ENCODE measurements around the gene OCA2. TPM values are rescaled to one million over a fixed set of nuclear protein-coding genes. Genes with fewer than 3 reads are reported as not detected.

OCA2 gene
- total RNA-seq, 1 donor = not detected

GRCh38 chr15:27863000-27863399, 236.1 kb downstream of the OCA2 start:
- H3K4me3 ChIP-seq (ENCODE audit: low read depth, low read length) = no peak overlapping the region

GRCh38 chr15:27861171-27861570, 237.9 kb downstream of the OCA2 start:
- no peak overlapping the region for H3K4me3 ChIP-seq (ENCODE audit: low read depth, low read length)
- no peak for DNase-seq (ENCODE audit: low read depth)
- no peak for TF ChIP-seq CTCF (IDR thresholded peaks at IDR 0.05; ENCODE audit: insufficient read depth, low read length)

More at GRCh38 chr15:27863000-27863399, 236.1 kb downstream of the OCA2 start:
- no peak for TF ChIP-seq CTCF (IDR thresholded peaks at IDR 0.05; ENCODE audit: insufficient read depth, low read length)
- no peak for DNase-seq (ENCODE audit: low read depth)

GRCh38 chr15:27855137-27855536, 244.0 kb downstream of the OCA2 start:
- TF ChIP-seq CTCF (IDR thresholded peaks at IDR 0.05; ENCODE audit: insufficient read depth, low read length) = no peak
- no peak for DNase-seq (ENCODE audit: low read depth)
- no peak overlapping the region for H3K4me3 ChIP-seq (ENCODE audit: low read depth, low read length)

DNA sequence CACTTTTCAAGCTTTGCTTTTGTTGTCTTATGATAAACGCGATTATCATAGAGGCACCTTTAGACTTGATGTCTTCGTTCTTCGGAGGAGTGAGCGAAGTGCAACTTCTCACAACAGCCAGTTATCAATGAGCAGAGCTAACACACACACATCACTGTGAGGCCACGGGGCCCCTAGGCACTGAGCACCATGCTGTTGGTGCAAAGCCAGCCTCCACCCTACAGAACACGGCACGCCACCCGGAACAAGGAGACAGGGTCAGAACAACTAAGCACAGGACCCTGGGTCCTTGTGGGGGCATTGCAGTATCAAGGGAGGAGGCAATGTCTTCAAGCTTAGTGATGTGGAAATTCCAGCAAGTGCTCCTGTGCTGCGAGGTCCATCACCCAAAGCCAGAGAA, 244.5 kb downstream of the OCA2 start:
- no peak for DNase-seq (ENCODE audit: low read depth)
- no peak for TF ChIP-seq CTCF (IDR thresholded peaks at IDR 0.05; ENCODE audit: insufficient read depth, low read length)
- no peak overlapping the region for H3K4me3 ChIP-seq (ENCODE audit: low read depth, low read length)

GRCh38 chr15:27853624-27854455, 245.3 kb downstream of the OCA2 start:
- no peak for TF ChIP-seq CTCF (IDR thresholded peaks at IDR 0.05; ENCODE audit: insufficient read depth, low read length)
- no peak for DNase-seq (ENCODE audit: low read depth)
- H3K4me3 ChIP-seq (ENCODE audit: low read depth, low read length) = no peak overlapping the region

DNA sequence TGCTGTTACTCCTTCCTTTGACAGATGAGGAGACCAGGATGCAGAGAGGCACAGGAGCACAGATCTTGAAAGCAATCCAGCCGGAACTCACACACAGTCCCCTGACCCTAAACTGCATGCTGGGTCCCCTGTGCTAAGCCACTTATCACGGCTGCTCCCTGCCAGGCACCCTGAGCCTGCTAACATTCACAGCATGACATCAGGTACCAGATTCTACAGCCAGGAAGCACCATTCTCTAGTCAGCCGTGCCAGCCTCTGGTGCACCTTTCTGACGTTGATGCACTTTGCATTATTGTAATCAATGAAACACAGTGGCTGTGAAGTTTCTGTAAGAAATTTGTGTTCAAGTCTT, 247.3 kb downstream of the OCA2 start:
- TF ChIP-seq CTCF (IDR thresholded peaks at IDR 0.05; ENCODE audit: insufficient read depth, low read length) = no peak
- H3K4me3 ChIP-seq (ENCODE audit: low read depth, low read length) = no peak overlapping the region
- no peak for DNase-seq (ENCODE audit: low read depth)
